WTC11 (cell line): Measurements from ENCODE around the gene GLG1.

Experiments
- CTCF ChIP-seq: fragments of 200-600 bp; IDR thresholded peaks from 2 replicates; pipeline ENCODE4 v1.8.0; 2022; ENCODE audit warnings: antibody characterized with exemption
- JUN ChIP-seq: sonication (generic); formaldehyde crosslinking; IDR thresholded peaks from 2 replicates; pipeline ENCODE4 v1.8.0; 2023; ENCODE audit warnings: mild to moderate bottlenecking, missing genetic modification reagents
- USF2 ChIP-seq: sonication (generic); formaldehyde crosslinking; IDR thresholded peaks from 2 replicates; pipeline ENCODE4 v1.8.1; 2023; ENCODE audit warnings: mild to moderate bottlenecking, missing genetic modification reagents, moderate library complexity
- ZNF416 ChIP-seq: fragments of 250-450 bp; sonication (Bioruptor Pico); IDR thresholded peaks from 2 replicates; pipeline ENCODE4 v1.9.0; 2021; ENCODE audit warnings: mild to moderate bottlenecking, inconsistent platforms

- no peak for TF ChIP-seq CTCF
- no peak for TF ChIP-seq JUN (CRISPR knock-in tag)
- TF ChIP-seq USF2 (CRISPR knock-in tag), result no peak
- no peak for TF ChIP-seq ZNF416 (CRISPR knock-in tag)
Measured at GRCh38 chr16:74558873-74559272, 48.0 kb downstream of the GLG1 start.
